Panc1 (cell line): Measurements from ENCODE around the gene DCC.

Experiments used
- CTCF ChIP-seq: fragments of 450-650 bp; IDR thresholded peaks from 2 replicates; pipeline ENCODE4 v1.5.1; 2017; ENCODE audit warnings: mild to moderate bottlenecking
- POLR2AphosphoS5 ChIP-seq: IDR thresholded peaks from 2 replicates; pipeline ENCODE4 v1.6.1; 2012; ENCODE audit warnings: mild to moderate bottlenecking, low read depth, low read length, moderate library complexity
- REST ChIP-seq, 2 experiments: IDR thresholded peaks; 2 replicates each; pipeline ENCODE4 v1.6.1; 2011 to 2012; ENCODE audit warnings: low read depth in 2 of 2, control low read depth in 1 of 2, low read length in 1 of 2, mild to moderate bottlenecking in 1 of 2, moderate library complexity in 1 of 2; ENCODE audit not compliant: insufficient read depth in 1 of 2
- TCF7L2 ChIP-seq: IDR thresholded peaks from 2 replicates; pipeline ENCODE4 v1.6.1; 2011; ENCODE audit warnings: mild to moderate bottlenecking, low read depth, low read length, inconsistent platforms

- TF ChIP-seq CTCF (no peak), POLR2AphosphoS5 (no peak), TCF7L2 (no peak), REST (IDR thresholded peaks at IDR 0.05; ENCODE audit: insufficient read depth in 1 of 2, low read depth in 2 of 2, low read length in 1 of 2) (no peak)
These were observed 774.4 kb downstream of the DCC start for GRCh38 chr18:53114441-53114840.
